Stimulated activated CD4-positive, alpha-beta T cell treated with anti-CD3 and anti-CD28 coated beads, Interleukin-1b, Interleukin-23, amount 100 ng/mL, for 1 hour (primary cell): Measurements from ENCODE around the gene EBF4.

Source experiments
- DNase-seq, 2 donors: peaks; one replicate each; pipeline ENCODE4 v3.0.0-alpha.2; 2020; ENCODE audit warnings: low read depth in 2 of 2

The EBF4 gene

DNA sequence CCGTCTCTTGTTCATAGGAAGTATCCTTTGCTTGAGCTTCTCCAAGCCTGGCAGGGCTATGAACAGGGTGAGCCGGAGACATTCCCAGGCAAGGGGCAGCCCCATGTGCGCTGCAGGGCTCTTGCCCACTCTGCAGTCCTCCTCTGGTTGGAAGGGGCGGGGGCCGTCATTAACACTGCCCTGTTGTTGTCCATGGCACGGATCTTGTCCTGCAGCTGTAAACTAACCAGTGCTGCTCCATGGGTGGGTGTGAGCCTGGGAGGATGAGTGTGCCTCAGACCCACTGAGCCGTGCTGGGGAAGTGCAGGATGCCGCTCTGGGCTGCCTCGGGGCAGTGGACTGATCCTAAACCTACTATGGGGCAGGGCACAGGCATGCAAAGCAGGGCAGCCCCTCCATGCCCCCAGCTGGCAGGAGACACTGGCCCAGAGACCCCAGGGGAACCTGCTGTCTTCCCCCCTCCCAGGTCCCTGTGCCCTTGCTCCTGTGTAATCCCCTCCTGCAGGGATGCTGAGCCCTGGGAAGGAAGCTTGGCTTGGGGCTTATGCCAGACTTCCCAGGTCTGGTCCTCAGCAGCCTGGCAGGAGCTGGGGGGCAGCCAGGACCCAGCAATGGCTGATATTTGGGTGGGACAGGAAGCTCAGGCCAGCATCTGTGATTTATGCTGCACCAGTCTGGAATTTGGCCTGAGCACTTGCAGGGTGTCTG is 8.5 kb downstream of the EBF4 start:
- DNase-seq: no peak

GRCh38 chr20:2701671-2702081 is 9.1 kb downstream of the EBF4 start:
- DNase-seq: no peak

- no peak for DNase-seq
Observed at GRCh38 chr20:2703716-2704475, 11.3 kb downstream of the EBF4 start.

DNA sequence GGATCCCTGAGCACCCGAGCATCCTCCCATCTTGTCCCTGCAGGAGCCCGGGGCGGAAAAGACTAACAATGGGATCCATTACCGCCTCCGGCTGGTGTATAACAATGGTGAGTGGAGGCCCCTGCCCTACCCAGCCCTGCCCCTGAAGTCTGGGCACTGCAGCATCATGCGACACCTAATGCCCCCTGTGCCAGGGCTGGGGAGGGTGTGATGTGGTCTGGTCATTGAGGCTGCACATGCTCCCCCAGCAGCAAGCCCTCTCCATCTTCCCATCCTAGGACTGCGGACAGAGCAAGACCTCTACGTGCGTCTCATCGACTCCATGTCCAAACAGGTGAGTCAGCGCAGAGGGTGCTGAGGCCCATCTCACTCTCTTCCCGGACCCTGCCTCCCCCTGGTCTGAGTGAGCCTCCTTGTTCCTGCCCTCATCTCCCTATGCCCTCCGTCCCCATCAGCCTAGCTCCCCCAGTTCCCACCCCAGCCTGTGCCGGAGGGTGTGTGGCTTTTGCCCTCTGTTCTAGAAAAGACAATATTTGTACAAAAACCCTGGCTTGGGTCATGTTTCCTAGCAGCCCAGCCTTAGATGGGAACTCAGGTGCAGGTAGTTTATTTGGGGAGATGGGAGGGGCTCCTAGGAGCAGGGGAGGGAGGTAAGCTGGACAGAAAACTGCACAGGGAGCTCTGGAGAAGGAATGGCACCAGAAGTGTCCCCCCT is 13.5 kb downstream of the EBF4 start:
- no peak for DNase-seq

DNA sequence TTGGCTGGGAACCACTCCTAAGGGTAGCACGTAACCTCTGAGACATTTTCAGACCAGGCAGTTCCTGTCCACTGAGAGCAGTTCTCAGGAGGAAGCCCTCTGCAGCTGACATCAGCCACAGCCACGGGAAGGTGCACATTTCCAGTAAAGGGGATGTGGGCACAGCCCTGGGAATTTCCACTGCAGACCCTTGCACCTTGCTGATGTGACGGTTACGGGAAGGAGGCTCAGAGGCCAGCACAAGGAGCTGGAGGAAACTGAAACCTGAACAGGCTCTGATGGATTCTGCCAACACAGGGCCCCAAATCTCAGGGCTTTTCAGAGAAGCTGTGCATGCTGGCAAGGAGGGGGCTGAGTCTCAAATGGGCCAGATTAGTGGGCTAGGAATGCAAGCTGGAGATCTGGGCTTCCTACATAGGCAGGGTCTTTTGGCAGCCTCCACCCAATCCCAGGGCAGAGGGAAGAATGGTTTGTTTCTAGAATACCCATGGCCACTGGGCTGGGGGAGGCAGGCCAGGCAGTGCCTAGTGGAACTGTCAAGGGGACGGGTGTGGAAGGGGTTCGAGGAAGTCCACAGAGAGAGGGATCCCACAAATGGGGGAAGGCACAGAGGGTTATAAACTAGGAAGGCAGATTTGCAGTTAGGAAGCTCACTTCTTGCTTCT is 14.2 kb downstream of the EBF4 start:
- no peak for DNase-seq

GRCh38 chr20:2707353-2708072 is 14.9 kb downstream of the EBF4 start:
- no peak for DNase-seq

DNA sequence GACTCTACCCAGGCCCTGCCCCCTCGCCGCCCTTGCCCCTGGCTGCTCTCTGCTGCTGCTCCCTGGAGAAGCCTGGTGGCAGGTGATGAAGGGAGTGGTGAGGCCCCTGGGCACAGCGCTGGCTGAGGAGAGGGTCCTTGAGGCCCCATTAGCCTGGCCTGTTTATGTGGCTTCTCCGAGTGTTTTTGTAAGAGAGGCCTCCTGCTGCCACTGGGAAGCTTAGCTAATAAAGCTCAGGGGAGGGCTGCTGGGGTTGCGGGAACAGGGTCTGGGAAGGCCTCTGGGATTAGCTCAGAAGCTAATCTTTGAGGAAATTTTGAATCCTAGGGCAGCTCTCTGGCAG is 15.5 kb downstream of the EBF4 start:
- no peak for DNase-seq

DNA sequence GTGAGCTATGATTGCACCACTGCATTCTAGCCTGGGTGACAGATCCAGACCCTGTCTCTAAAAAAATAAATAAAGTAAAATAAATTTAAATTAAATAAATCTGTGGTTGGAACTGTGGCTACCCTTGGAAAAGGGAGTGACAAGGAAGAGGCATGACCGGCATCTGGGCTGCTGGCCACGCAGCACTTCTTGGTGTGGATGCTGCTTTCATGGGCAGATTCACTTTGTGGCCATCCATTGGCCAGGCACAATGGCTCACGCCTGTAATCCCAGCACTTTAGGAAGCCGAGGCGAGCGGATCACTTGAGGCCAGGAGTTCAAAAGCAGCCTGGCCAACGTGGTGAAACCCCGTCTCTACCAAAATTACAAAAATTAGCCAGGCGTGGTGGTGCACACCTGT is 16.1 kb downstream of the EBF4 start:
- DNase-seq: no peak

- no peak for DNase-seq
Observed at GRCh38 chr20:2709205-2709981, 16.8 kb downstream of the EBF4 start.

GRCh38 chr20:2713285-2713684 is 20.7 kb downstream of the EBF4 start:
- DNase-seq: no peak

DNA sequence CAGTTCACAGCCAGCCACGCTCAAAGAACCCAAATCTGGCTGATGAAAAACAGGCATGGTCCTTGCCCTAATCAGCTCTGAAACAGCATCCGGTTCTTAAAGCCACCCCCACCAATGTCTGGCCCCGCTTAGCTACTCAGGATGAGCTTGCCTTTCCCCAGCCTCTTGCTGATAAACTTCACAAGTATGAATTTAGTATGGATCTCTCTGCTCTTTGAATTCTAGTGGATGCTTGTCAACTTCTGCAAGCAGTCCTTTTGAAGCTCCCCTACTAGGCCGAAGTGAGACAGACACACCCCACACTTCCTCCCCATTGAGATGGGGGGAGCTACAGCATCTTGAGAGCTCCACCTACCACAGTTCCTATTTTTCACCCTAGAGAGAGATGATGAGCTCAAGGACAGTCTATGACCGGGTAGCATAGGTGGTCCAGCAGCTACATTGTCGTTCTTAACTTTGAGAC is 36.7 kb downstream of the EBF4 start:
- DNase-seq: no peak

DNA sequence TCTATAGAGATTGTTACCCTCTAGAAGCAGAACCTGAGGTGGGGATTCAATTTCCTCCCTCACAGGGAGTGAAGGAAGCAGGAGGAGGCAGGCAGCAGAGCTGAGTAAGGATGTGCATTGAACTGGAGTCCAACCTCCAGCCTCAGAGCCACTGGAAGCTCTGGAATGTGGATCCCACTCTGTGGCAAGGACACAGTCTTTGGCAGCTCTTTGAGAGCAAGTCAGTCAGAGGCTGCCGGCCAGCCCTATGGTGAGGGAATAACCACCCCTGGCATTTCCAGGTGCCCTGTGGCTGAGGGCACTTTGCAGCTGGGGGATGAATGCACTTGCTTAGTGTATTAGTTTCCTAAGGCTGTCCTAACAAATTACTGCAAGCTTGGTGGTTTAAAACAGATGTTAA is 37.2 kb downstream of the EBF4 start:
- DNase-seq: no peak

DNA sequence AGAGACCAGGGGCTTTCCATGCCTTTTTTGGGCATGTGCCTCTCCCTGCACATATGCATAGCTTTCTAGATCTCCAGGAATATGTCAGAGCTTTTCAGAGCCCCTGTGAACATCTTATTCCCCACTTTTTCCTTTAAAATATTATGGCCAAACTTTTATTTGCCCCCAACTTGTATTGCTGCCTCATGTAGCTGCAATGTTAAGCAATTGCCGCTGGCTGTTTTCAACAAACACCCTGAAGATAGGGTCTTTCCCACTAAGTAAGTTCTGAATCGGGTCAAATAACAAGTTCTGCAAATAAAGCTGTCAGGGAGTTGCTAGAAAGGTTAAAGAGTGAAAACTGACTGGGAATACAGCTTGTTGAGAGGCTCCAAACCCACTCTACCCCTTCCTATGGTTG is 42.3 kb downstream of the EBF4 start:
- DNase-seq: no peak

- no peak for DNase-seq
Observed at GRCh38 chr20:2736441-2736840, 43.9 kb downstream of the EBF4 start.

GRCh38 chr20:2738331-2739041 is 45.9 kb downstream of the EBF4 start:
- DNase-seq: no peak

GRCh38 chr20:2739042-2739398 is 46.4 kb downstream of the EBF4 start:
- DNase-seq: no peak

DNA sequence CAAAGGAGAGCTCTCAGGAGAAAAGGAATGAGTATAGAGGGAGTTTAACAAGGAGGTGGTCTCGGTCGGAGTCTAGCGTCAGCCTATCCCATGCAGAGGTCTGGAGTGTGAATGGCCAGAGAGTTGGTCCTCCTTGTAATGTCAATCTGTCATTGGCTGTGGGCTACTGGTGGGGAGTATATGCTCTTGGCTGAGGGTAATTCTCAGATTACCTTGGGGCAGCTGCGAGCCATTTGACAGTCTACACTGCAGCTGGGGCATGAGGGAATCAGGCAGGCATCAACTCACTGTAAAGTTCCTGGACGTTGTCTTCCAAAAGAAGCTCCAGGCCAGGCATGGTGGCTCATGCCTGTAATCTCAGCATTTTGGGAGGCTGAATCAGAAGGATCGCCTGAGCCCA is 48.1 kb downstream of the EBF4 start:
- no peak for DNase-seq

DNA sequence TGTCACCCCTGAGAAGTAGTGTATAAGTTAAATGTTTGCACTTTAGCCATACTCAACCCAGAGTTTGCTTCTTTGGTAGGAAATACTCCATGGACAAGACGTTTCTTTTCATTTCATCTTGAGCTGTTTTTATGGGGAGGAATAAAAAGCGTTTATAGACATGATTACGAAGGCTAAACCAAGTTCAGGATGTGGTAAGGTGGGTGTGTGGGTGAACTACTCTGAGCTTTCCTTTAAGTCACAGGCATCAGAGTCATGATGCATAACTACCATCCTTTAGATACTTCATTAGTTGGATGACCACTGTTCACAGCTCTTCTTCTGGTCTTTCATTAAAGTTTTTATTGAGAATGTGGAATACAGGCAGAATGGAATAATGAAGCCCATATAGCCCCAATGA is 48.9 kb downstream of the EBF4 start:
- no peak for DNase-seq

- no peak for DNase-seq
Observed at GRCh38 chr20:2741881-2742280, 49.3 kb downstream of the EBF4 start.

GRCh38 chr20:2742431-2742830 is 49.9 kb downstream of the EBF4 start:
- DNase-seq: no peak
